ENCODE results near the gene KRTAP26-1. TPM values are rescaled to one million over a fixed set of nuclear protein-coding genes. Genes with fewer than 3 reads are reported as not detected.

KRTAP26-1 gene
- total RNA-seq, 4 donors from 2014 or later, result not detected

GRCh38 chr21:30282850-30283249 lies 37.3 kb downstream of the KRTAP26-1 start, which contains the start of gene KRTAP24-1:
Gene KRTAP24-1 (minus strand): TSS chr21:30282950. CDS start chr21:30282932, 18 bp downstream.
- no peak within 1 kb of the TSS for H3K4me3 ChIP-seq
- no peak for DNase-seq
- TF ChIP-seq POLR2A (IDR thresholded peaks at IDR 0.05) (no peak), CTCF (IDR thresholded peaks at IDR 0.05) (no peak)
- H3K36me3 ChIP-seq, result no peaks in the 10 kb centered on the region
- no peaks in the 10 kb centered on the region for H3K4me1 ChIP-seq
- H3K27me3 ChIP-seq, result no peaks in the 10 kb centered on the region
- intact Hi-C loops (cut with DNase I; ENCODE audit: low total_unique reads), result no loop called here
- H3K9me3 ChIP-seq, result no peaks in the 10 kb centered on the region
- no peak within 1 kb of the TSS for H3K27ac ChIP-seq

- TF ChIP-seq CTCF (IDR thresholded peaks at IDR 0.05) (no peak), POLR2A (IDR thresholded peaks at IDR 0.05) (no peak)
- H3K27me3 ChIP-seq, result no peaks in the 10 kb centered on the region
- H3K36me3 ChIP-seq, result no peaks in the 10 kb centered on the region
- no peak for DNase-seq
- no peaks in the 10 kb centered on the region for H3K9me3 ChIP-seq
- H3K4me1 ChIP-seq, result no peaks in the 10 kb centered on the region
- no peak overlapping the region for H3K4me3 ChIP-seq
- H3K27ac ChIP-seq, result no peak overlapping the region
- intact Hi-C loops (cut with DNase I; ENCODE audit: low total_unique reads), result no loop called here
Observed at GRCh38 chr21:30271611-30272010, 48.5 kb downstream of the KRTAP26-1 start.

- no peak for DNase-seq
- no peak overlapping the region for H3K4me3 ChIP-seq
- no peaks in the 10 kb centered on the region for H3K9me3 ChIP-seq
- H3K36me3 ChIP-seq, result no peaks in the 10 kb centered on the region
- H3K4me1 ChIP-seq, result no peaks in the 10 kb centered on the region
- H3K27ac ChIP-seq, result no peak overlapping the region
- TF ChIP-seq CTCF (IDR thresholded peaks at IDR 0.05), result no peak
- TF ChIP-seq POLR2A (IDR thresholded peaks at IDR 0.05), result no peak
- intact Hi-C loops (cut with DNase I; ENCODE audit: low total_unique reads), result no loop called here
- no peaks in the 10 kb centered on the region for H3K27me3 ChIP-seq
Observed at GRCh38 chr21:30271156-30271555, 49.0 kb downstream of the KRTAP26-1 start.

GRCh38 chr21:30269803-30270530 lies 50.1 kb downstream of the KRTAP26-1 start:
- H3K27me3 ChIP-seq, result no peaks in the 10 kb centered on the region
- TF ChIP-seq POLR2A (IDR thresholded peaks at IDR 0.05), result no peak
- TF ChIP-seq CTCF (IDR thresholded peaks at IDR 0.05), result no peak
- no peak overlapping the region for H3K27ac ChIP-seq
- no peak for DNase-seq
- H3K4me1 ChIP-seq, result no peaks in the 10 kb centered on the region
- H3K36me3 ChIP-seq, result no peaks in the 10 kb centered on the region
- H3K4me3 ChIP-seq, result no peak overlapping the region
- H3K9me3 ChIP-seq, result no peaks in the 10 kb centered on the region
- intact Hi-C loops (cut with DNase I; ENCODE audit: low total_unique reads), result no loop called here

Small RNA genes within 50 kb of the gene (small RNA-seq; reads per million reads assigned to genes)
- gene KRTAP23-1, result not detected

Other genes starting within 250 kb of the KRTAP26-1 start
- gene CLDN17, start 153.5 kb downstream of the KRTAP26-1 start, total RNA-seq, result not detected
- not detected for gene CLDN8, start 104.2 kb downstream of the KRTAP26-1 start, total RNA-seq
- gene KRTAP24-1, start 37.4 kb downstream of the KRTAP26-1 start, total RNA-seq, result not detected
- gene KRTAP25-1, start 30.8 kb downstream of the KRTAP26-1 start, total RNA-seq, result not detected
- not detected for gene KRTAP27-1, start 17.4 kb upstream of the KRTAP26-1 start, total RNA-seq
- gene KRTAP23-1, start 28.3 kb upstream of the KRTAP26-1 start, total RNA-seq, result not detected
- not detected for gene KRTAP13-2, start 52.0 kb upstream of the KRTAP26-1 start, total RNA-seq
- gene KRTAP13-1, start 75.7 kb upstream of the KRTAP26-1 start, total RNA-seq, result not detected
- not detected for gene KRTAP13-3, start 105.6 kb upstream of the KRTAP26-1 start, total RNA-seq
- gene KRTAP13-4, start 109.9 kb upstream of the KRTAP26-1 start, total RNA-seq, result not detected
- gene KRTAP15-1, start 120.0 kb upstream of the KRTAP26-1 start, total RNA-seq, result not detected
- not detected for gene KRTAP19-1, start 160.1 kb upstream of the KRTAP26-1 start, total RNA-seq
- gene KRTAP19-2, start 167.1 kb upstream of the KRTAP26-1 start, total RNA-seq, result not detected
- not detected for gene KRTAP19-3, start 171.7 kb upstream of the KRTAP26-1 start, total RNA-seq
- not detected for gene KRTAP19-4, start 176.8 kb upstream of the KRTAP26-1 start, total RNA-seq
- not detected for gene KRTAP19-5, start 181.8 kb upstream of the KRTAP26-1 start, total RNA-seq
- not detected for gene KRTAP19-6, start 221.5 kb upstream of the KRTAP26-1 start, total RNA-seq
- not detected for gene KRTAP19-7, start 241.0 kb upstream of the KRTAP26-1 start, total RNA-seq